Measurements from ENCODE around the gene MIOS. TPM values are rescaled to one million over a fixed set of nuclear protein-coding genes. Genes with fewer than 3 reads are reported as not detected.

MIOS gene
- total and polyA plus RNA-seq, 2 of the 4 experiments (the other 2 are of a cell fraction): 10.6 to 32.4 TPM

- TF ChIP-seq MAZ (IDR thresholded peaks at IDR 0.05; ENCODE audit: borderline replicate concordance, low read depth, low read length): no peak
- no peak for TF ChIP-seq SMC3 (IDR thresholded peaks at IDR 0.05; ENCODE audit: low read depth, low read length)
- TF ChIP-seq RCOR1 (IDR thresholded peaks at IDR 0.05; ENCODE audit: insufficient replicate concordance, low read length): no peak
- no peak for TF ChIP-seq BHLHE40 (IDR thresholded peaks at IDR 0.05; ENCODE audit: low read depth, low read length)
- no peak for TF ChIP-seq MXI1 (IDR thresholded peaks at IDR 0.05; ENCODE audit: borderline replicate concordance, low read depth, low read length)
- no peak for TF ChIP-seq MAFK (IDR thresholded peaks at IDR 0.05; ENCODE audit: low read depth, low read length)
- no peak for TF ChIP-seq CEBPB (IDR thresholded peaks at IDR 0.05; ENCODE audit: low read depth, low read length)
- no peak for TF ChIP-seq CHD1 (IDR thresholded peaks at IDR 0.05; ENCODE audit: low read depth, low read length)
- TF ChIP-seq CTCF (conservative IDR thresholded peaks at IDR 0.05; ENCODE audit: low read depth, low read length): no peak
- no peak for TF ChIP-seq RAD21 (IDR thresholded peaks at IDR 0.05; ENCODE audit: low read length)
- TF ChIP-seq NFE2L2 (IDR thresholded peaks at IDR 0.05; ENCODE audit: low read depth, low read length): no peak
- dilution Hi-C loops (cut with HindIII; ENCODE audit: low sequenced_read_pairs, unreplicated experiment): no loop called here
- Histone ChIP-seq H3K23ac (ENCODE audit: low read depth, low read length) (no peak overlapping the region), H3K27me3 (ENCODE audit: control insufficient read depth, insufficient read depth, low read length) (no peaks in the 10 kb centered on the region), H3K4me1 (ENCODE audit: control insufficient read depth, insufficient read depth, low read length) (no peaks in the 10 kb centered on the region), H3K36me3 (ENCODE audit: control insufficient read depth, insufficient read depth, low read length) (no peaks in the 10 kb centered on the region), H3K4me3 (ENCODE audit: insufficient read depth, low read depth, low read length) (no peak overlapping the region), H2AK9ac (replicated peaks; ENCODE audit: low read depth, low read length, poor library complexity) (no peak overlapping the region), H2AFZ (replicated peaks; ENCODE audit: low read length, poor library complexity) (no peak overlapping the region), H2BK15ac (ENCODE audit: low read depth, low read length) (no peak overlapping the region), H3K56ac (ENCODE audit: extremely low read depth, insufficient read depth, low read length) (no peak overlapping the region), H4K5ac (ENCODE audit: low read depth, low read length) (no peak overlapping the region), H3K27ac (ENCODE audit: insufficient read depth, low read length) (no peak overlapping the region), H3K9me3 (ENCODE audit: control insufficient read depth, insufficient read depth, low read length) (no peaks in the 10 kb centered on the region), H4K8ac (ENCODE audit: low read depth in 2 of 2, low read length in 2 of 2) (no peak overlapping the region), H2BK120ac (ENCODE audit: low read depth, low read length) (no peak overlapping the region), H2AK5ac (ENCODE audit: low read depth, low read length) (no peak overlapping the region), H2BK20ac (ENCODE audit: low read depth, low read length) (no peak overlapping the region), H3K18ac (ENCODE audit: low read depth, low read length) (no peak overlapping the region), H3K4me2 (ENCODE audit: low read depth, low read length) (no peak overlapping the region), H4K20me1 (ENCODE audit: insufficient read depth, low read length) (no peaks in the 10 kb centered on the region), H3K79me1 (ENCODE audit: low read depth in 1 of 2, low read length in 2 of 2) (no peaks in the 10 kb centered on the region), H2BK5ac (ENCODE audit: low read depth, low read length, poor library complexity, severe bottlenecking) (no peak overlapping the region), H4K91ac (ENCODE audit: insufficient read depth, low read depth, low read length) (no peak overlapping the region), H3K9ac (ENCODE audit: low read depth, low read length) (no peak overlapping the region), H3K9me1 (ENCODE audit: insufficient read depth, low read length) (no peaks in the 10 kb centered on the region), H3K4ac (ENCODE audit: low read depth, low read length) (no peak overlapping the region), H3K14ac (replicated peaks; ENCODE audit: low read depth, low read length) (no peak overlapping the region)
- POLR2A ChIA-PET (ENCODE audit: unreplicated experiment): no interaction called here
- no TSS peak for BruUV-seq (replicated peaks)
- WGBS, 2 experiments (ENCODE audit: extremely low coverage in 2 of 2, insufficient read length in 1 of 2): no CpG with 5 or more reads among the region's 3 CpGs
- in situ Hi-C loops (cut with MboI; ENCODE audit: low sequenced_read_pairs): no loop called here
- ATAC-seq (ENCODE audit: low read depth): no peak
- CTCF ChIA-PET: interaction anchor here (1.2 kb wide), 1 partner anchor 732 kb away, joined by 3 read pairs; no protein-coding TSS in a partner anchor
- intact Hi-C loops (cut with micrococcal nuclease): no loop called here
- no peak for DNase-seq
Measured at GRCh38 chr7:7548407-7548806, 18.3 kb upstream of the MIOS start.
